Panc1 (cell line): ENCODE measurements around the gene CELA2B. TPM values are rescaled to one million over a fixed set of nuclear protein-coding genes. Genes with fewer than 3 reads are reported as not detected.

ENCODE experiments used
- ATAC-seq: fragments of 200-7000 bp; cut with Tn5 transposase; 2 replicates; pipeline ENCODE4 v1.9.1; 2020; ENCODE audit warnings: mild to moderate bottlenecking, moderate library complexity
- BruUV-seq: library from RNA; stranded (reverse); fragments of 400-500 nt; replicated peaks from 2 replicates; lab custom pipeline; 2021; lab: Mats Ljungman, UMichigan
- CTCF ChIA-PET: fragments of 300-600 bp; sonication (Branson Sonifier 250); formaldehyde crosslinking; loops from one replicate; lab custom pipeline; 2022; ENCODE audit warnings: antibody characterized with exemption; lab: Charles Lee
- POLR2A ChIA-PET: fragments of 300-600 bp; sonication (Branson Sonifier 250); formaldehyde crosslinking; loops from one replicate; lab custom pipeline; 2022; ENCODE audit warnings: antibody characterized with exemption; lab: Charles Lee
- DNase-seq: peaks from one replicate; pipeline ENCODE4 v3.0.0-alpha.2; 2010; ENCODE audit warnings: low read depth, low spot score
- H3K27ac ChIP-seq: 2 replicates; pipeline ENCODE4 v1.5.1; 2011; ENCODE audit warnings: mild to moderate bottlenecking, low read length, inconsistent platforms
- H3K27me3 ChIP-seq: fragments of 200-500 bp; sonication (Bioruptor generic); 2 replicates; pipeline ENCODE4 v1.6.0; 2014; ENCODE audit warnings: low read length, inconsistent platforms; ENCODE audit not compliant: control insufficient read depth, insufficient read depth
- H3K36me3 ChIP-seq: fragments of 200-500 bp; sonication (Bioruptor generic); 2 replicates; pipeline ENCODE4 v1.5.1; 2014; ENCODE audit warnings: inconsistent platforms, mild to moderate bottlenecking, low read length, moderate library complexity; ENCODE audit not compliant: control insufficient read depth, insufficient read depth
- H3K4me1 ChIP-seq: 2 replicates; pipeline ENCODE4 v1.5.1; 2011; ENCODE audit warnings: inconsistent platforms, mild to moderate bottlenecking, low read length, moderate library complexity; ENCODE audit not compliant: control insufficient read depth, insufficient read depth
- H3K4me3 ChIP-seq, 2 experiments: 2 replicates each; pipeline ENCODE4 v1.5.1; 2011 to 2012; ENCODE audit warnings: low read depth in 2 of 2, low read length in 2 of 2, mild to moderate bottlenecking in 2 of 2, inconsistent platforms in 1 of 2, moderate library complexity in 1 of 2
- H3K9me3 ChIP-seq: fragments of 200-500 bp; sonication (Bioruptor generic); 2 replicates; pipeline ENCODE4 v1.5.1; 2014; ENCODE audit warnings: low read depth, mild to moderate bottlenecking, inconsistent platforms, low read length, moderate library complexity; ENCODE audit not compliant: control insufficient read depth, insufficient read depth
- POLR2AphosphoS5 ChIP-seq: IDR thresholded peaks from 2 replicates; pipeline ENCODE4 v1.6.1; 2012; ENCODE audit warnings: mild to moderate bottlenecking, low read depth, low read length, moderate library complexity
- SIN3A ChIP-seq: IDR thresholded peaks from 2 replicates; pipeline ENCODE4 v1.6.1; 2012; ENCODE audit warnings: low read depth, mild to moderate bottlenecking, low read length, moderate library complexity, borderline replicate concordance; ENCODE audit not compliant: insufficient read depth
- TCF7L2 ChIP-seq: IDR thresholded peaks from 2 replicates; pipeline ENCODE4 v1.6.1; 2011; ENCODE audit warnings: mild to moderate bottlenecking, low read depth, low read length, inconsistent platforms
- in situ Hi-C: cut with HindIII; loops from 2 replicates; pipeline ENCODE4 v1.10.0; 2016; ENCODE audit warnings: low sequenced_read_pairs, low pct_unique_long_range_greater_than_20kb
- intact Hi-C: fragments of 100-400 bp; cut with micrococcal nuclease; formaldehyde crosslinking; loops from one replicate; pipeline ENCODE4 v1.10.0; 2022; ENCODE audit not compliant: unreplicated experiment
- total RNA-seq: library from RNA; stranded (reverse); gene quantifications from one replicate; pipeline ENCODE4 v1.2.1, GENCODE V29; 2021; ENCODE audit not compliant: unreplicated experiment
- TF ChIP-seq, protein P1 (sequence below), 2 experiments: IDR thresholded peaks; 2 replicates each; pipeline ENCODE4 v1.6.1; 2011 to 2012; ENCODE audit warnings: low read depth in 2 of 2, control low read depth in 1 of 2, low read length in 1 of 2, mild to moderate bottlenecking in 1 of 2, moderate library complexity in 1 of 2; ENCODE audit not compliant: insufficient read depth in 1 of 2
- TF ChIP-seq, protein P2 (sequence below): fragments of 450-650 bp; IDR thresholded peaks from 2 replicates; pipeline ENCODE4 v1.5.1; 2017; ENCODE audit warnings: mild to moderate bottlenecking

CELA2B gene
- total RNA-seq, 1 experiment from 2014 or later, result not detected

DNA sequence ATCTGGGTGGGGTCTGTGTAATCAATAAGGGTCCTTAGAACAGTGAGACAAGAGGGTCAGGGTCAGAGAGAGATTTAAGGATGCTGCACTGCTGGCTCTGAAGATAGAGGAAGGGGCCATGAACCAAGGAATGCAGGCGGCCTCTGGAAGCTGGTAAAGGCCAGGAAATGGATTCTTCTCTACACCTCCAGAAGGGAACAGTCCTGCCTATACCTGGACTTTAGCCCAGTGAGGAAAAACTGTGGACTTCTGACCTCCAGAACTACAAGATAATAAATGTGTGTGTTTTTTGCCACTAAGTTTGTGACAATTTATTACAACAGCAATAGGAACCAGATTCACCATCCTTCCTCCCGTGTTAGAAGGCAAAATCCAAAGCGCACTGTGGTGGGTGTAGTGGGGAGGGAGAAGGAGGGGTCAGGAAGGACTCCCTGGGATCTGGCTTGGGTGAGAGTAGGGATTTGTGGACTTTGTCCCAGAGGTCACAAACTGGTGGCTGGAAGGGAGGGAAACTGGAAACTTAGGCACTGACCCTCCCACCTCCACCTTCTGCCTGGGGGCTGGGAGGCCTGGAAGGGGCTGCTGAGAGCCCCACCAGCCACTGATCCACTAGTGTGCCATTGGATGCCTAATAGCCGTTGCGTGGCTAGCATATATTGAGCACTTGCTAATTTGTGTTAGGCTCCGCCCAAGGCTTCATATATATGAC, 24.7 kb upstream of the CELA2B start:
- no peaks in the 10 kb centered on the region for H3K4me1 ChIP-seq
- no TSS peak for BruUV-seq
- CTCF ChIA-PET, result no interaction called here
- in situ Hi-C loops (no loop called here), intact Hi-C loops (no loop called here)
- ATAC-seq (no peak), DNase-seq (no peak)
- H3K27ac ChIP-seq, result no peak overlapping the region
- H3K36me3 ChIP-seq, result no peaks in the 10 kb centered on the region
- POLR2A ChIA-PET, result interaction anchor here (0.6 kb wide), 1 partner anchor 489 kb away, joined by 3 read pairs; no protein-coding TSS in a partner anchor
- no peaks in the 10 kb centered on the region for H3K27me3 ChIP-seq
- H3K4me3 ChIP-seq, result no peak overlapping the region
- TF ChIP-seq, protein P1, sequence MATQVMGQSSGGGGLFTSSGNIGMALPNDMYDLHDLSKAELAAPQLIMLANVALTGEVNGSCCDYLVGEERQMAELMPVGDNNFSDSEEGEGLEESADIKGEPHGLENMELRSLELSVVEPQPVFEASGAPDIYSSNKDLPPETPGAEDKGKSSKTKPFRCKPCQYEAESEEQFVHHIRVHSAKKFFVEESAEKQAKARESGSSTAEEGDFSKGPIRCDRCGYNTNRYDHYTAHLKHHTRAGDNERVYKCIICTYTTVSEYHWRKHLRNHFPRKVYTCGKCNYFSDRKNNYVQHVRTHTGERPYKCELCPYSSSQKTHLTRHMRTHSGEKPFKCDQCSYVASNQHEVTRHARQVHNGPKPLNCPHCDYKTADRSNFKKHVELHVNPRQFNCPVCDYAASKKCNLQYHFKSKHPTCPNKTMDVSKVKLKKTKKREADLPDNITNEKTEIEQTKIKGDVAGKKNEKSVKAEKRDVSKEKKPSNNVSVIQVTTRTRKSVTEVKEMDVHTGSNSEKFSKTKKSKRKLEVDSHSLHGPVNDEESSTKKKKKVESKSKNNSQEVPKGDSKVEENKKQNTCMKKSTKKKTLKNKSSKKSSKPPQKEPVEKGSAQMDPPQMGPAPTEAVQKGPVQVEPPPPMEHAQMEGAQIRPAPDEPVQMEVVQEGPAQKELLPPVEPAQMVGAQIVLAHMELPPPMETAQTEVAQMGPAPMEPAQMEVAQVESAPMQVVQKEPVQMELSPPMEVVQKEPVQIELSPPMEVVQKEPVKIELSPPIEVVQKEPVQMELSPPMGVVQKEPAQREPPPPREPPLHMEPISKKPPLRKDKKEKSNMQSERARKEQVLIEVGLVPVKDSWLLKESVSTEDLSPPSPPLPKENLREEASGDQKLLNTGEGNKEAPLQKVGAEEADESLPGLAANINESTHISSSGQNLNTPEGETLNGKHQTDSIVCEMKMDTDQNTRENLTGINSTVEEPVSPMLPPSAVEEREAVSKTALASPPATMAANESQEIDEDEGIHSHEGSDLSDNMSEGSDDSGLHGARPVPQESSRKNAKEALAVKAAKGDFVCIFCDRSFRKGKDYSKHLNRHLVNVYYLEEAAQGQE (IDR thresholded peaks at IDR 0.05; ENCODE audit: insufficient read depth in 1 of 2, low read depth in 2 of 2, low read length in 1 of 2), result no peak
- TF ChIP-seq TCF7L2 (no peak), POLR2AphosphoS5 (no peak), SIN3A (no peak)
- TF ChIP-seq, protein P2, sequence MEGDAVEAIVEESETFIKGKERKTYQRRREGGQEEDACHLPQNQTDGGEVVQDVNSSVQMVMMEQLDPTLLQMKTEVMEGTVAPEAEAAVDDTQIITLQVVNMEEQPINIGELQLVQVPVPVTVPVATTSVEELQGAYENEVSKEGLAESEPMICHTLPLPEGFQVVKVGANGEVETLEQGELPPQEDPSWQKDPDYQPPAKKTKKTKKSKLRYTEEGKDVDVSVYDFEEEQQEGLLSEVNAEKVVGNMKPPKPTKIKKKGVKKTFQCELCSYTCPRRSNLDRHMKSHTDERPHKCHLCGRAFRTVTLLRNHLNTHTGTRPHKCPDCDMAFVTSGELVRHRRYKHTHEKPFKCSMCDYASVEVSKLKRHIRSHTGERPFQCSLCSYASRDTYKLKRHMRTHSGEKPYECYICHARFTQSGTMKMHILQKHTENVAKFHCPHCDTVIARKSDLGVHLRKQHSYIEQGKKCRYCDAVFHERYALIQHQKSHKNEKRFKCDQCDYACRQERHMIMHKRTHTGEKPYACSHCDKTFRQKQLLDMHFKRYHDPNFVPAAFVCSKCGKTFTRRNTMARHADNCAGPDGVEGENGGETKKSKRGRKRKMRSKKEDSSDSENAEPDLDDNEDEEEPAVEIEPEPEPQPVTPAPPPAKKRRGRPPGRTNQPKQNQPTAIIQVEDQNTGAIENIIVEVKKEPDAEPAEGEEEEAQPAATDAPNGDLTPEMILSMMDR, result no peak
- H3K9me3 ChIP-seq, result no peaks in the 10 kb centered on the region

GRCh38 chr1:15452216-15452615, 23.7 kb upstream of the CELA2B start:
- in situ Hi-C loops (no loop called here), intact Hi-C loops (no loop called here)
- H3K4me3 ChIP-seq, result no peak overlapping the region
- no peak for DNase-seq
- no peaks in the 10 kb centered on the region for H3K9me3 ChIP-seq
- no TSS peak for BruUV-seq
- ChIA-PET CTCF (no interaction called here), POLR2A (no interaction called here)
- no peak for ATAC-seq
- no peaks in the 10 kb centered on the region for H3K36me3 ChIP-seq
- TF ChIP-seq, protein P1 (IDR thresholded peaks at IDR 0.05; ENCODE audit: insufficient read depth in 1 of 2, low read depth in 2 of 2, low read length in 1 of 2), result no peak
- TF ChIP-seq, protein P2, result no peak
- TF ChIP-seq TCF7L2 (no peak), SIN3A (no peak), POLR2AphosphoS5 (no peak)
- no peaks in the 10 kb centered on the region for H3K27me3 ChIP-seq
- H3K27ac ChIP-seq, result no peak overlapping the region
- no peaks in the 10 kb centered on the region for H3K4me1 ChIP-seq
